Fibroblast of villous mesenchyme (primary cell): ENCODE measurements around the gene SLIT3. TPM values are rescaled to one million over a fixed set of nuclear protein-coding genes. Genes with fewer than 3 reads are reported as not detected.

Experiments used
- DNase-seq: peaks from one replicate; pipeline ENCODE4 v3.0.0-alpha.2; 2010; ENCODE audit warnings: low read depth
- H3K4me3 ChIP-seq: 2 replicates; pipeline ENCODE4 v1.5.1; 2011; ENCODE audit warnings: low read depth, mild to moderate bottlenecking, low read length
- total RNA-seq: library from RNA; depleted of rRNA; stranded (reverse); fragments of >200 nt; gene quantifications from 2 replicates; pipeline ENCODE4 v1.2.3, GENCODE V29; 2012
- TF ChIP-seq, protein P1 (sequence below): IDR thresholded peaks from 2 replicates; pipeline ENCODE4 v1.5.1; 2012; ENCODE audit warnings: low read depth, mild to moderate bottlenecking, low read length; ENCODE audit not compliant: insufficient read depth

Gene SLIT3
- total RNA-seq, 1 donor: under 0.01 TPM

DNA sequence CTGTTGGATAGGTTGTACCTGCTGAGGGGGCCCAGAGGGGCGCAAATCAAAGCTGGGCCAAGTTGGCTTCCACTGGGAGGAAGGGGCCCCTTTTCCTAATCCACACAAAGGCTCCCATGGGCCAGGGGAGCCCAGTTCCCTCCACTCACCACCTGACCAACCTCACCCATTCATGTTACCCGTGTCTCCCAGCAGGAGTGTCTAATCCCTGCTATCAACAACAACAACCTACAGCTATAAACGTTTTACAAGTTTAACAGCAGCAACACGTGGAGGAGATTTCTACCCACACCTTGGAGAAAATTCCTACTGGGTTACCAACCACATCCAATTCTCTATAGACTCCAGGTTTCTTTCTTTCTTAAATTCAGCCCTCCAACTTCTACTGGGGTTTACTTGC is 216.2 kb downstream of the SLIT3 start:
- H3K4me3 ChIP-seq: no peak overlapping the region

DNA sequence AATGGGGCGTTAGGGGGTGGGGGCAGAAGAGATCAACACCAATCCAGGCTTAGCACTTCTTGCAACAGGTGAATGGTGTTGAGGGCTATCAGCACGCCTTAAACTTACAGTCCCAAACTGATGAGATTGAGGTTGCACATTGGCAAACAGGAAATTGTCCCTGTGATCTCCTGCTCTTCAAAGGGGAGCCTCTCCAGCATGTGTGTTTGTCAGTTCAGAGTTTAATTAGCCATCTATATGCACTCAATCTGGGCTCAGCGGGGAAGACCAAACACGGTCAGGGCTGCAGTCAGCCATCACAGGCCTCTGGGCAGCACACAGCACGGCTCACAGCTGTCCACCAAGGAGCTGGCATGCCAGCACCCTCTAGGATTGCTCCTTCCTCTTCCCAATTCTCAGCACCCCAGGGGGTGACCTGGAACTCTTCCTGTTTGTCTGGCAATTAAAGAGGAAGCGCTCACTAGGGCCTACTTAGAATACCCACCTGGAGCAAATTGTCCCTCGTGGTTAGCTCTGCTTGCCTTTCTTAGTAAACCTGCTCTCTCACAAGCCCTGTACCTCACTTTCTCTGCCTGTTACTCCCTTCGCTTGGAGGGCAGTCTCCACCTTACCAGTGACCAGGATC is 217.4 kb downstream of the SLIT3 start:
- no peak overlapping the region for H3K4me3 ChIP-seq
- TF ChIP-seq, protein P1, sequence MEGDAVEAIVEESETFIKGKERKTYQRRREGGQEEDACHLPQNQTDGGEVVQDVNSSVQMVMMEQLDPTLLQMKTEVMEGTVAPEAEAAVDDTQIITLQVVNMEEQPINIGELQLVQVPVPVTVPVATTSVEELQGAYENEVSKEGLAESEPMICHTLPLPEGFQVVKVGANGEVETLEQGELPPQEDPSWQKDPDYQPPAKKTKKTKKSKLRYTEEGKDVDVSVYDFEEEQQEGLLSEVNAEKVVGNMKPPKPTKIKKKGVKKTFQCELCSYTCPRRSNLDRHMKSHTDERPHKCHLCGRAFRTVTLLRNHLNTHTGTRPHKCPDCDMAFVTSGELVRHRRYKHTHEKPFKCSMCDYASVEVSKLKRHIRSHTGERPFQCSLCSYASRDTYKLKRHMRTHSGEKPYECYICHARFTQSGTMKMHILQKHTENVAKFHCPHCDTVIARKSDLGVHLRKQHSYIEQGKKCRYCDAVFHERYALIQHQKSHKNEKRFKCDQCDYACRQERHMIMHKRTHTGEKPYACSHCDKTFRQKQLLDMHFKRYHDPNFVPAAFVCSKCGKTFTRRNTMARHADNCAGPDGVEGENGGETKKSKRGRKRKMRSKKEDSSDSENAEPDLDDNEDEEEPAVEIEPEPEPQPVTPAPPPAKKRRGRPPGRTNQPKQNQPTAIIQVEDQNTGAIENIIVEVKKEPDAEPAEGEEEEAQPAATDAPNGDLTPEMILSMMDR: no peak
- no peak for DNase-seq

More for the DNA sequence above, 216.2 kb downstream of the SLIT3 start:
- TF ChIP-seq, protein P1: no peak
- no peak for DNase-seq

DNA sequence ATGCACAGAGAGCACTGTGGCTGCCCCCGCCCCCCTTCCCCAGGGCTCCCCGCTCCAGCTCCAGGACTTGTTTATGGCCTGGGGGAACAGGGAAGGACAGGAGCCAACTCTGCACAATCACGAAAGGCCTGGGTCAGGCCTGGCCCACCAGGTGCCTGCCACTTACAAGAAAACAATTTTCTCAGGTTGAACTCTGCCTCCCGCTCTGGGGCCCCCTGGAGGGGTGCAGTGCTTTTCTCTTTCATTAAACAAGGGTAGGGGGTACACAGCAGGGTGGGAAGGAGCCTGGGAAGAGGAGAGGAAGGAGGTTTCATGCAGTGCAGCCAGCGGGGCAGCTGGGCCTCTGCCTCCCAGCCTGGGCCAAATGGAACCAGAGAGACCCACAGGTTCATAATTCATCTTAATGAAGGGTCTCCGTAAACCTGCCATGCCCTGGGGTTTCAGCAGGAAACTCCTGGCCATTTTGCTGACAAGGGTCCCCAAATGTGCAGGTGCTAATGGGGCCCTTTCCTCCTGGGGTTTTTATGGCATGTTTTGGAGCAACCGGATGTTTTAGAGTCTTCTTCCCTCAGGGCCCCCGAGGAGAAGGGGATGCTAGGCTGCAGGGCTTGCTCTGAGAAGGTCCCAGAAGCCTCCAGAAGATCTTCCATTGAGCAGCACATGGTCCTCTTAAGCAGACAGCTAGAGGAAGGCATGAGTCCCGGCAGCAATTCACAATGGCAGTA is 219.8 kb downstream of the SLIT3 start:
- TF ChIP-seq, protein P1: no peak

DNA sequence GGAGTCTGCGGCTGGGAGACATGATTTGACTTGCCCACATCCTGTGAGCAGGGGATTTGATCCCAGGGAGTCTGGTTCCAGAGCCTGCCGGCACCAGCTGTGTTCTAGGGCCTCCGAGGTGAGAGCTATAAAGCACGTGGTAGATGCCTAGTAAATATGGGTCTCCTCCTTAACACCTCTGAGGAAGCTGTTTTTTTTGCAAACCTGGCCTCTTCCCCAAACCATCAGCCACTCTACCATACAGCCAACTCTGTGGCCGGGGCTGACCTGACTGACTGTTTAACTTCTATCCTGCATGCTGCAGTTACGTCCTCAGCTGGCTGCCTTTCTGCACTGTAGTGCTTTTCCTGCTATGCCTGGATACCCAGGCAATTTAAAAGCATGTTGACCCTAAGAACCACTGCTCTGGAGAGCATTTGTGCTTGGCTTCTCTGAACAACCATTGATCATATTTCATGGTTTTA is 220.5 kb downstream of the SLIT3 start:
- TF ChIP-seq, protein P1: no peak
- no peak overlapping the region for H3K4me3 ChIP-seq
- no peak for DNase-seq

More for the DNA sequence above, 219.8 kb downstream of the SLIT3 start:
- DNase-seq: no peak
- H3K4me3 ChIP-seq: no peak overlapping the region

DNA sequence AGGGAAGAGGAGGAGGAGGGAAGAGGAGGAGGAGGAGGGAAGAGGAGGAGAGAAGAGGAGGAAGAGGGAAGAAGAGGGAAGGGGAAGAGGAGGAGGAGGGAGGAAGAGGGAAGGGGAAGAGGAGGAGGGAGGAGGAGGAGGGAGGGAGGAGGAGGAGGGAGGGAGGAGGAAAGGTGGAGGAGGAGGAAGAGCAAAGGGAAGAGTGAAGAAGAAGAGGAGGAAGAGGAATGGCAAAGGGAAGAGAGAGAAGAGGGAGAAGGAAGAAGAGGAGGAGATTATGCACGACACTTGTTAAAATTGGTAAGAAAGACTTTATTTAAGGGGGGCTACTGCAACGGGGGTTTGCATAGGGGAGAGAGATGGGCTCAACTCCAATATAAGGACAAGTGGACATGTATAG is 221.2 kb downstream of the SLIT3 start:
- TF ChIP-seq, protein P1: no peak
- H3K4me3 ChIP-seq: no peak overlapping the region
- DNase-seq: no peak

DNA sequence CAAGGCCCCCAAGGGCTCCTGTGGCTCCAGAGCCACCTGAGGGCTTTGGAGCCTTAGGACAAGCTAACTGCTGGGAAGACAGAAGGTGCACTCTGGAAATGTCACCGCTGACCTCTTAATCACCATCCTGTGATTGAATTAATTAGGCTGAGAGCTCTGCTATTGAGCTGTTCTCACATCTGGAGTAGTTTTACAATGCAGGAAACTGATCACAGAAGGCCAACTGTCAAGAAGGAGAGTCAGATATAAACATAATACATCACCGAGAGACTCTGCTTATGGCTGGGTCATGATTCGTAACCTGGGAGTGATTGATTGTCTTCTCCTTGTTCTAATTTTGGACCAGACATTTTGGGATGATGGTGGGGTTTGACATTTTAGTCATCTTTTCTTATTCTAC is 226.1 kb downstream of the SLIT3 start:
- no peak for DNase-seq
- TF ChIP-seq, protein P1: no peak

More for the DNA sequence above, 226.1 kb downstream of the SLIT3 start:
- no peak overlapping the region for H3K4me3 ChIP-seq
